HCT116 (cell line): Measurements from ENCODE around the gene TCF12. TPM values are rescaled to one million over a fixed set of nuclear protein-coding genes. Genes with fewer than 3 reads are reported as not detected.

Experiments used
- ATAC-seq: fragments of 200-7000 bp; cut with Tn5 transposase; 2 replicates; pipeline ENCODE4 v1.9.1; 2020; ENCODE audit warnings: mild to moderate bottlenecking, moderate library complexity
- BruUV-seq: library from RNA; stranded (reverse); fragments of 400-500 nt; replicated peaks from 2 replicates; lab custom pipeline; 2021; lab: Mats Ljungman, UMichigan
- CTCF ChIA-PET: fragments of 300-600 bp; sonication (Branson Sonifier 250); formaldehyde crosslinking; loops from one replicate; lab custom pipeline; 2021; ENCODE audit warnings: antibody characterized with exemption; lab: Charles Lee
- POLR2A ChIA-PET: fragments of 300-600, 350-600 bp; sonication (Branson Sonifier 250); formaldehyde crosslinking; loops from one replicate; lab custom pipeline; 2021; ENCODE audit warnings: antibody characterized with exemption; lab: Charles Lee
- RAD21 ChIA-PET, 2 experiments: fragments of 300-600 bp; sonication (Branson Sonifier 250); formaldehyde crosslinking; loops; one replicate each; lab custom pipeline; 2023; ENCODE audit warnings: low total read pairs in 2 of 2; ENCODE audit not compliant: uncharacterized antibody in 2 of 2, unreplicated experiment in 2 of 2, low non-redundant PET in 1 of 2; lab: Charles Lee
- DNase-seq: peaks from one replicate; pipeline ENCODE4 v3.0.0-alpha.2; 2010; ENCODE audit warnings: low read depth, low spot score
- H2AFZ ChIP-seq: fragments of 200-600 bp; shearing (Covaris generic), sonication (generic); 2 replicates; pipeline ENCODE4 v1.6.1; 2017; ENCODE audit warnings: low read depth, mixed run types, mixed read lengths, antibody characterized with exemption, low read length; ENCODE audit not compliant: poor library complexity, severe bottlenecking
- H3K27ac ChIP-seq: 2 replicates; pipeline ENCODE4 v1.5.1; 2012; ENCODE audit warnings: low read depth, low read length
- H3K27me3 ChIP-seq: fragments of 200-600 bp; sonication (generic); 2 replicates; pipeline ENCODE4 v1.6.1; 2016; ENCODE audit warnings: mixed run types, low read length, mixed read lengths; ENCODE audit not compliant: insufficient read depth
- H3K36me3 ChIP-seq, 2 experiments: fragments of 200-500 bp in 1 of 2; fragments of 200-600 bp in 1 of 2; sonication (Bioruptor generic) in 1 of 2; sonication (generic) in 1 of 2; 2 replicates each; pipeline versions ENCODE4 v1.5.1 to v1.6.1; 2014 to 2016; ENCODE audit warnings: low read length in 2 of 2, inconsistent platforms in 1 of 2, mixed read lengths in 1 of 2, mixed run types in 1 of 2; ENCODE audit not compliant: insufficient read depth in 2 of 2, control insufficient read depth in 1 of 2
- H3K4me1 ChIP-seq, 2 experiments: fragments of 200-600 bp in 1 of 2; sonication (generic) in 1 of 2; 2 replicates each; pipeline versions ENCODE4 v1.5.1 to v1.6.1; 2012 to 2017; ENCODE audit warnings: low read length in 2 of 2, inconsistent platforms in 1 of 2, mild to moderate bottlenecking in 1 of 2, mixed read lengths in 1 of 2, mixed run types in 1 of 2, moderate library complexity in 1 of 2; ENCODE audit not compliant: insufficient read depth in 2 of 2, control insufficient read depth in 1 of 2
- H3K4me2 ChIP-seq: fragments of 200-600 bp; sonication (generic); 2 replicates; pipeline ENCODE4 v1.6.1; 2017; ENCODE audit warnings: mixed run types, low read length, mixed read lengths
- H3K4me3 ChIP-seq, 2 experiments: fragments of 200-600 bp in 1 of 2; sonication (generic) in 1 of 2; replicated peaks in 1 of 2; 2 replicates each; pipeline ENCODE4 v1.5.1; 2011 to 2016; ENCODE audit warnings: low read length in 2 of 2, control low read depth in 1 of 2, low read depth in 1 of 2, mild to moderate bottlenecking in 1 of 2, mixed read lengths in 1 of 2, mixed run types in 1 of 2
- H3K79me2 ChIP-seq: fragments of 200-600 bp; sonication (generic); 2 replicates; pipeline ENCODE4 v1.6.1; 2017; ENCODE audit warnings: mild to moderate bottlenecking, mixed run types, low read length, moderate library complexity, mixed read lengths; ENCODE audit not compliant: insufficient read depth
- H3K9ac ChIP-seq: fragments of 200-600 bp; sonication (generic); 2 replicates; pipeline ENCODE4 v1.6.1; 2016; ENCODE audit warnings: low read length, mixed read lengths
- H3K9me2 ChIP-seq: fragments of 200-600 bp; sonication (generic), shearing (Covaris generic); 2 replicates; pipeline ENCODE4 v1.6.1; 2017; ENCODE audit warnings: mixed run types, mild to moderate bottlenecking, moderate library complexity; ENCODE audit not compliant: insufficient read depth
- H3K9me3 ChIP-seq, 2 experiments: fragments of 200-500 bp in 1 of 2; fragments of 200-600 bp in 1 of 2; sonication (Bioruptor generic) in 1 of 2; sonication (generic) in 1 of 2; 2 replicates each; pipeline ENCODE4 v1.6.1; 2014 to 2017; ENCODE audit warnings: low read length in 2 of 2, mixed read lengths in 2 of 2, inconsistent platforms in 1 of 2, low read depth in 1 of 2, mild to moderate bottlenecking in 1 of 2, mixed run types in 1 of 2, moderate library complexity in 1 of 2; ENCODE audit not compliant: control insufficient read depth in 1 of 2, insufficient read depth in 1 of 2
- H4K20me1 ChIP-seq: fragments of 200-600 bp; sonication (generic), shearing (Covaris generic); 2 replicates; pipeline ENCODE4 v1.6.1; 2017; ENCODE audit warnings: mixed run types, mild to moderate bottlenecking, moderate library complexity; ENCODE audit not compliant: insufficient read depth
- ATF3 ChIP-seq: IDR thresholded peaks from 2 replicates; pipeline ENCODE4 v1.6.1; 2012
- CEBPB ChIP-seq: IDR thresholded peaks from 2 replicates; pipeline ENCODE4 v1.6.1; 2012; ENCODE audit warnings: low read depth
- CTCF ChIP-seq, 3 experiments: fragments of 200-600 bp in 1 of 3; sonication (generic) in 1 of 3; IDR thresholded peaks in 2 of 3; conservative IDR thresholded peaks in 1 of 3; 2 replicates each; pipeline ENCODE4 v1.5.1; 2012 to 2017; ENCODE audit warnings: low read depth in 2 of 3, low read length in 2 of 3, antibody characterized with exemption in 1 of 3, borderline replicate concordance in 1 of 3, control low read depth in 1 of 3, mild to moderate bottlenecking in 1 of 3, mixed read lengths in 1 of 3, mixed run types in 1 of 3, moderate library complexity in 1 of 3; ENCODE audit not compliant: insufficient read depth in 1 of 3
- ELF1 ChIP-seq: IDR thresholded peaks from 2 replicates; pipeline ENCODE4 v1.6.1; 2012; ENCODE audit warnings: low read depth, borderline replicate concordance
- EZH2 ChIP-seq: fragments of 200-600 bp; sonication (generic); IDR thresholded peaks from 2 replicates; pipeline ENCODE4 v1.6.1; 2017; ENCODE audit warnings: antibody characterized with exemption, mixed run types
- EZH2phosphoT487 ChIP-seq: fragments of 200-600 bp; IDR thresholded peaks from 2 replicates; pipeline ENCODE4 v1.6.1; 2018; ENCODE audit warnings: antibody characterized with exemption, borderline replicate concordance
- JUND ChIP-seq: IDR thresholded peaks from 2 replicates; pipeline ENCODE4 v1.6.1; 2012
- POLR2AphosphoS5 ChIP-seq: IDR thresholded peaks from 2 replicates; pipeline ENCODE4 v1.6.1; 2011; ENCODE audit warnings: mild to moderate bottlenecking, low read depth, low read length, moderate library complexity
- RAD21 ChIP-seq: IDR thresholded peaks from 2 replicates; pipeline ENCODE4 v1.6.1; 2012; ENCODE audit warnings: low read depth, mild to moderate bottlenecking
- SIN3A ChIP-seq: IDR thresholded peaks from 2 replicates; pipeline ENCODE4 v1.6.1; 2012; ENCODE audit warnings: low read depth
- SP1 ChIP-seq: IDR thresholded peaks from 2 replicates; pipeline ENCODE4 v1.6.1; 2012; ENCODE audit warnings: low read depth
- SRF ChIP-seq: IDR thresholded peaks from 2 replicates; pipeline ENCODE4 v1.6.1; 2012; ENCODE audit warnings: low read depth
- TCF7L2 ChIP-seq: IDR thresholded peaks from 2 replicates; pipeline ENCODE4 v1.7.0; 2011; ENCODE audit warnings: borderline replicate concordance, inconsistent platforms; ENCODE audit not compliant: insufficient read depth, insufficient read length; ENCODE audit errors: extremely low read depth
- ZFX ChIP-seq: fragments of 450-650 bp; IDR thresholded peaks from 2 replicates; pipeline ENCODE4 v1.6.1; 2017
- ZNF274 ChIP-seq: fragments of 200-500 bp; sonication (Bioruptor generic); IDR thresholded peaks from 2 replicates; pipeline ENCODE4 v1.6.1; 2014; ENCODE audit warnings: mild to moderate bottlenecking, low read depth, low read length, inconsistent platforms
- intact Hi-C: fragments of 100-400 bp; cut with micrococcal nuclease; formaldehyde crosslinking; loops from 2 replicates; pipeline ENCODE4 v1.10.0; 2022
- total RNA-seq: library from RNA; stranded (reverse); gene quantifications from one replicate; pipeline ENCODE4 v1.2.1, GENCODE V29; 2021; ENCODE audit not compliant: unreplicated experiment

TCF12 gene
- total RNA-seq, 1 experiment from 2014 or later: 71.6 TPM

GRCh38 chr15:57017024-57017423, 98.6 kb downstream of the TCF12 start:
- H4K20me1 ChIP-seq: no peaks in the 10 kb centered on the region; the same call in 1 of the 2 replicates
- H3K9me2 ChIP-seq: no peaks in the 10 kb centered on the region
- ChIA-PET POLR2A (no interaction called here), CTCF (no interaction called here), RAD21 (no interaction called here)
- no peak overlapping the region for H3K27ac ChIP-seq
- H3K4me3 ChIP-seq: no peak overlapping the region
- H2AFZ ChIP-seq: no peak overlapping the region
- no peaks in the 10 kb centered on the region for H3K36me3 ChIP-seq
- no TSS peak for BruUV-seq
- intact Hi-C loops: loop anchor here (2.0 to 5.0 kb wide), 2 partner anchors 285 to 510 kb away; no protein-coding TSS in a partner anchor
- DNase-seq (no peak), ATAC-seq (peak; percentile 38)
- no peaks in the 10 kb centered on the region for H3K9me3 ChIP-seq
- H3K4me2 ChIP-seq: no peak overlapping the region
- peaks cover 3 to 27% of the 10 kb centered on the region in 2 experiments; a peak in 3 of 4 replicates for H3K4me1 ChIP-seq
- H3K79me2 ChIP-seq: peaks cover 54% of the 10 kb centered on the region
- peak; percentile 24; the same call in 1 of the 2 replicates for TF ChIP-seq RAD21
- no peak for TF ChIP-seq SIN3A
- peak in 2 of 3 experiments; percentile 16 to 30; a peak in 1 of 6 replicates for TF ChIP-seq CTCF (IDR thresholded peaks at IDR 0.05 in 2 of 3, conservative IDR thresholded peaks at IDR 0.05 in 1 of 3; ENCODE audit: borderline replicate concordance in 1 of 3, insufficient read depth in 1 of 3, low read depth in 2 of 3, low read length in 2 of 3)
- H3K27me3 ChIP-seq: no peaks in the 10 kb centered on the region
- H3K9ac ChIP-seq: no peak overlapping the region

DNA sequence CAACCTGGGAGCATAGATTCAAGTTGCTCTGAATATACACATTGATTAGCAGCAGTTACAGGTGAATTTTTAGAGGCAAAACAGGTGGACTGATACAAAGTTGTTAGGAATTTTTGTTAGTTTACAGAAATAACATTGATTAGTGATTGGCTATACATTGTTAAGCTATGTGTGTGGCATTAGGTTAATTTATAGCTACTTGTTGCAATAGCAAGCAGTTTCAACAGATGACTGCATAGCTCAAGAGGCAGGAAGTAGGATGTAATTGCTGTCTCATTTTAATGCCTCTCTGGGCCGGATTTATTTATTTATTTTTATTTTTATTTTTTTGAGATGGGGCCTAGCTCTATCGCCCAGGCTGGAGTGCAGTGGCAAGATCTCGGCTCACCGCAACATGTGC, 99.7 kb downstream of the TCF12 start:
- no TSS peak for BruUV-seq
- Histone ChIP-seq H3K4me2 (no peak overlapping the region), H3K4me3 (no peak overlapping the region), H3K79me2 (peaks cover 60% of the 10 kb centered on the region), H3K36me3 (no peaks in the 10 kb centered on the region), H3K27ac (no peak overlapping the region), H2AFZ (no peak overlapping the region), H3K9me3 (no peaks in the 10 kb centered on the region), H3K9ac (no peak overlapping the region), H3K4me1 (peaks cover 3 to 27% of the 10 kb centered on the region in 2 experiments; a peak in 3 of 4 replicates), H3K9me2 (no peaks in the 10 kb centered on the region), H3K27me3 (no peaks in the 10 kb centered on the region), H4K20me1 (no peaks in the 10 kb centered on the region; the same call in 1 of the 2 replicates)
- TF ChIP-seq ZFX: no peak
- TF ChIP-seq EZH2: no peak
- no peak for TF ChIP-seq TCF7L2
- no peak for TF ChIP-seq SRF
- no peak for TF ChIP-seq SP1
- TF ChIP-seq ELF1: no peak
- TF ChIP-seq ATF3: no peak
- TF ChIP-seq JUND: no peak
- no peak for TF ChIP-seq POLR2AphosphoS5
- no peak for TF ChIP-seq EZH2phosphoT487
- TF ChIP-seq ZNF274: no peak
- no peak for TF ChIP-seq CEBPB
- no peak for TF ChIP-seq RAD21
- DNase-seq (no peak), ATAC-seq (no peak)
- RAD21 ChIA-PET: interaction anchor here in 1 of 2 experiments (0.5 kb wide), 1 partner anchor 258 kb away, joined by 3 read pairs; no protein-coding TSS in a partner anchor
- POLR2A ChIA-PET: no interaction called here
- CTCF ChIA-PET: no interaction called here
- intact Hi-C loops: loop anchor here (5.0 kb wide), 1 partner anchor 284 kb away; no protein-coding TSS in a partner anchor
